Neuron (in vitro differentiated cells): ENCODE measurements around the gene LDLRAD4.

Source experiments
- H2AFZ ChIP-seq: one replicate; pipeline ENCODE4 v1.6.1; 2013; ENCODE audit warnings: low read depth, mild to moderate bottlenecking, inconsistent platforms, low read length, moderate library complexity
- H3K27me3 ChIP-seq: one replicate; pipeline ENCODE4 v1.6.1; 2013; ENCODE audit warnings: low read length; ENCODE audit not compliant: insufficient read depth
- H3K36me3 ChIP-seq: one replicate; pipeline ENCODE4 v1.6.1; 2013; ENCODE audit warnings: low read length; ENCODE audit not compliant: insufficient read depth
- H3K4me1 ChIP-seq: one replicate; pipeline ENCODE4 v1.6.1; 2013; ENCODE audit warnings: low read length; ENCODE audit not compliant: insufficient read depth
- H3K4me3 ChIP-seq: 2 replicates; pipeline ENCODE4 v1.5.1; 2013; ENCODE audit warnings: mild to moderate bottlenecking, low read length, moderate library complexity
- H3K9me3 ChIP-seq: one replicate; pipeline ENCODE4 v1.6.1; 2013; ENCODE audit warnings: low read length

LDLRAD4 gene

GRCh38 chr18:13492314-13492713, 273.8 kb downstream of the LDLRAD4 start:
- H3K27me3 ChIP-seq, result no peaks in the 10 kb centered on the region
- no peak overlapping the region for H2AFZ ChIP-seq
- H3K36me3 ChIP-seq, result no peaks in the 10 kb centered on the region

GRCh38 chr18:13493079-13493478, 274.5 kb downstream of the LDLRAD4 start:
- no peaks in the 10 kb centered on the region for H3K9me3 ChIP-seq
- H2AFZ ChIP-seq, result no peak overlapping the region
- H3K36me3 ChIP-seq, result no peaks in the 10 kb centered on the region
- no peaks in the 10 kb centered on the region for H3K4me1 ChIP-seq
- no peaks in the 10 kb centered on the region for H3K27me3 ChIP-seq
- no peak overlapping the region for H3K4me3 ChIP-seq

More at GRCh38 chr18:13492314-13492713, 273.8 kb downstream of the LDLRAD4 start:
- no peaks in the 10 kb centered on the region for H3K9me3 ChIP-seq
- H3K4me1 ChIP-seq, result no peaks in the 10 kb centered on the region
- no peak overlapping the region for H3K4me3 ChIP-seq

GRCh38 chr18:13493725-13494124, 275.2 kb downstream of the LDLRAD4 start:
- H2AFZ ChIP-seq, result no peak overlapping the region

DNA sequence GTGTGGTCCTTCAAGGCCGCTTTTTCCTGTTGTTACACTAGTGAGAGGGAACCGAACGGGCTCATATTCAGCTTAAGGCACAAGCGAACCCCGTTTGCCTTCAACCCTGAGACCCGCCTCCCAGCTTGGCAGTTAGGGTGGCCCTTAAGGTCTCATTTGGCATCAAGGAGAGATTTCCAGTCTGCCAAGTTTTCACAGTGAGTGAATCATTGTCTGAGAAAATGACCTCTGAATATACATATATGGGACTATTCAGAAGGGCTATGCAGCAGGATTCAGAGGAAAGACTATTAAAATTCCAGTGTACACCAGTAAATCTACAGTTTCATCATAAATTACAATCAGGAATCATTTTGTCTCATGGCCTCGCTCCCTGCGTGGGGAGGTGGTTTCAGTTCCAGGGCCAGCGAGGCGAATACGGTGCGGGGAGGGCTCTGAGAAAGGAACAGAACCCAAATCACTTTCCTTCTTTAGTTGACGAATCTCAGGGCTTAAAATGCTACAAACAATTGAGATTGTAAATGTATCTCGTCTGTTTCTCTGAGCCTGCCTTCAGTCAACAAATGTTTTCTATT, 276.4 kb downstream of the LDLRAD4 start:
- H3K4me1 ChIP-seq, result peaks cover 4% of the 10 kb centered on the region
- no peaks in the 10 kb centered on the region for H3K27me3 ChIP-seq
- no peak overlapping the region for H3K4me3 ChIP-seq
- H3K9me3 ChIP-seq, result peaks cover 9% of the 10 kb centered on the region
- H2AFZ ChIP-seq, result no peak overlapping the region
- H3K36me3 ChIP-seq, result no peaks in the 10 kb centered on the region

More at GRCh38 chr18:13493725-13494124, 275.2 kb downstream of the LDLRAD4 start:
- Histone ChIP-seq H3K4me1 (no peaks in the 10 kb centered on the region), H3K36me3 (no peaks in the 10 kb centered on the region), H3K9me3 (peaks cover 4% of the 10 kb centered on the region), H3K27me3 (no peaks in the 10 kb centered on the region), H3K4me3 (no peak overlapping the region)

DNA sequence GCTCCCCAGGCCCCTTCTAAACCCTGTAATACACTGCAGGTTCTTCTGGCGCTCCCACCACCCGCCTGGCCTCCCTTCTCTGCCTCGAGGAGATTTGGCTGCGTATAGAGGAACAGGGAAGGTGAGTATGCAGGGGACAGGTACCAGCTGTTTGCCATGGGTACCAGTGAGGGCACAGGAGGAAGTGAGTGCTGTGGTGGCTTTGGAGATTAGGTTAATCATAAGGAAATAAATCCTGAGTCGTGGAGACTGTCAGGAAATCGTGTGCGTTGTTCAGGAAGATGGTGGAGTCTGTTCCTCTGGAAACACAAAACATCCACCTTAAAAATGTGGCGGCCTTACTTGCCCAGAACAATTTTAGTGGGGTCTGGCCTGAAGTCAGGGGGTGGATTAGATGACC, 277.4 kb downstream of the LDLRAD4 start:
- Histone ChIP-seq H3K4me1 (peaks cover 14% of the 10 kb centered on the region), H3K36me3 (no peaks in the 10 kb centered on the region), H3K9me3 (peaks cover 9% of the 10 kb centered on the region), H2AFZ (no peak overlapping the region), H3K27me3 (no peaks in the 10 kb centered on the region), H3K4me3 (no peak overlapping the region)

GRCh38 chr18:13496691-13497281, 278.2 kb downstream of the LDLRAD4 start:
- H3K27me3 ChIP-seq, result no peaks in the 10 kb centered on the region
- peaks cover 18% of the 10 kb centered on the region for H3K4me1 ChIP-seq
- no peaks in the 10 kb centered on the region for H3K36me3 ChIP-seq
- no peak overlapping the region for H2AFZ ChIP-seq
- no peak overlapping the region for H3K4me3 ChIP-seq
- H3K9me3 ChIP-seq, result peaks cover 9% of the 10 kb centered on the region

- Histone ChIP-seq H3K27me3 (no peaks in the 10 kb centered on the region), H3K9me3 (peaks cover 9% of the 10 kb centered on the region), H3K36me3 (no peaks in the 10 kb centered on the region), H3K4me1 (peaks cover 18% of the 10 kb centered on the region), H2AFZ (peak overlapping the region; percentile 55), H3K4me3 (peak overlapping the region; percentile 33)
Observed at GRCh38 chr18:13499803-13500202, 281.2 kb downstream of the LDLRAD4 start.

DNA sequence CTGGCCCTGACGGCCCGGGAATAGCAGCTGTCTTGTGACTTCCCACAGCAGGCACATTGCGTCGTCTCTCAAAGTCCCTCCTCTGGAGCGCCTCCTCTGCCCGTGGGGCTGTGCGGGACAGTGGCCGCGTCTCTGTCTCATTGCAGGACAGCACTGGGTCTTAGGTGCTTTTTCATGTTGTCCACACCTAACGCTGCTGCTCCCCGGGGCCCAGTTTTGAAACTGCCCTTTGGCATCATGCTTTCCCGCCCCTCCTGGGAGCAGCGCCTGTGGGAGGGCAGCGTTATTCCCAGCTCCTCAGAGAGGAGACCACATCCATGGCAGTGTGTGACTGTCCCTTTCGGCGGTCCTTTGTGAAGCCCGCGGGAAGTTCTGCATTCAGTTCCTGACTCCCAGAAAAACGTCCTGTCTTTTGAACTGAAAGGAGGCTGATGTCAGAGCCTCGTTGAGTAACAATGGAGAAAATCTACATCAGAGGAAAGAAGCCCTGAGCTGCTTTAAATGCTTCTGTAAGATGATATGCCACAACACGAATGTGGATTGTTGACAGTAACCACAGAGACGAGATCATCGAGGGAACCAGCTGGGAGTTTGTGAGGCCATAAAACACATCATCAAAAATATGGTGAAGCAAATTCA, 281.8 kb downstream of the LDLRAD4 start:
- H3K4me1 ChIP-seq, result peaks cover 18% of the 10 kb centered on the region
- H3K4me3 ChIP-seq, result peak overlapping the region; percentile 33

GRCh38 chr18:13500869-13501542, 282.4 kb downstream of the LDLRAD4 start:
- no peaks in the 10 kb centered on the region for H3K36me3 ChIP-seq
- H3K4me3 ChIP-seq, result no peak overlapping the region
- H3K9me3 ChIP-seq, result peaks cover 9% of the 10 kb centered on the region
- H3K27me3 ChIP-seq, result no peaks in the 10 kb centered on the region
- peaks cover 18% of the 10 kb centered on the region for H3K4me1 ChIP-seq
- H2AFZ ChIP-seq, result no peak overlapping the region

More for the DNA sequence above, 281.8 kb downstream of the LDLRAD4 start:
- Histone ChIP-seq H3K36me3 (no peaks in the 10 kb centered on the region), H3K27me3 (no peaks in the 10 kb centered on the region), H3K9me3 (peaks cover 9% of the 10 kb centered on the region), H2AFZ (peak overlapping the region; percentile 55)

DNA sequence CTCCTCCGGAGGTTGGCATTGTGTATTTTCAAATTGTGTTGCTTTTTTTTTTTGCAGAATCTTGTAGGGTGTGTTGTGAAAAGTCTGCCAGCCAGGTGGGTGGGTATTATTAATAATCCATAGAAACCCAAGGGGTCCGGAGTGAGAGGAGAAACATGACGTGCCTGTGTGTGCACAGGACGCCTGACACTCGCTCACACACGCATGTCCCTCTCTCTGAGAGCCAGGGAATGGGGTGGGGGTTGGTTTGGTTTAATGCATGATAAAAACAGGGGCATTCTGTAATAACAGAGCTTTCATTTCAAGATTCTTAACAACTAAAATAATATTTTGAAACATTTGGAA, 283.0 kb downstream of the LDLRAD4 start:
- Histone ChIP-seq H3K9me3 (peaks cover 9% of the 10 kb centered on the region), H3K36me3 (no peaks in the 10 kb centered on the region), H3K27me3 (no peaks in the 10 kb centered on the region), H3K4me1 (peaks cover 18% of the 10 kb centered on the region), H3K4me3 (no peak overlapping the region), H2AFZ (no peak overlapping the region)

- Histone ChIP-seq H3K4me3 (no peak overlapping the region), H3K4me1 (peaks cover 18% of the 10 kb centered on the region), H2AFZ (no peak overlapping the region), H3K27me3 (no peaks in the 10 kb centered on the region), H3K36me3 (no peaks in the 10 kb centered on the region), H3K9me3 (peaks cover 9% of the 10 kb centered on the region)
Observed at GRCh38 chr18:13501891-13502290, 283.3 kb downstream of the LDLRAD4 start.

DNA sequence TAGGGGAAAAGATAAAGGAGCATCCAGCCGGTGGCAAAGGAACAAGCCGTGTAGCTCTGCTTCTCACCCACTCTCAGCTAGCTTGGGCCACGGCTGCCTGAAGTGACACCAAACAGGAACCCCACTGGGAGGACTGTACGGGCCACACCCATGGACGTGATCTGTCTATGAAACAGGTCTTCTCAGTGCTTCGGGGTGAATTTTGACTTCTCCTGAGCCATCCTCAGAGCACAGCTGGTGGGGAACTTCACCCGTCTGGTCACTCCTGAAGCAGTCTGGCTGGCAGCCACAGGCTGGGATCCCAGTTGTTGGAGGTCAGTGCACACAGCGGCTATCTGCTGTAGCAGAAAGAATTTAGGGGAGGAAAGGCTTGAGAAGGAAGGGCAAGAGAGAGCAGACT, 284.0 kb downstream of the LDLRAD4 start:
- H3K9me3 ChIP-seq, result peaks cover 9% of the 10 kb centered on the region
- no peaks in the 10 kb centered on the region for H3K36me3 ChIP-seq
- H3K4me3 ChIP-seq, result no peak overlapping the region
- H2AFZ ChIP-seq, result no peak overlapping the region
- H3K4me1 ChIP-seq, result peaks cover 18% of the 10 kb centered on the region
- no peaks in the 10 kb centered on the region for H3K27me3 ChIP-seq

- Histone ChIP-seq H3K27me3 (no peaks in the 10 kb centered on the region), H3K36me3 (no peaks in the 10 kb centered on the region), H3K9me3 (peaks cover 4% of the 10 kb centered on the region), H3K4me1 (peaks cover 18% of the 10 kb centered on the region), H3K4me3 (no peak overlapping the region), H2AFZ (no peak overlapping the region)
Observed at GRCh38 chr18:13503836-13504235, 285.3 kb downstream of the LDLRAD4 start.
